Endodermal cell (in vitro differentiated cells): ENCODE data around the gene RPS16. TPM values are rescaled to one million over a fixed set of nuclear protein-coding genes. Genes with fewer than 3 reads are reported as not detected.

Source experiments
- DNase-seq: peaks from one replicate; pipeline ENCODE4 v3.0.0-alpha.2; 2017
- H3K27ac ChIP-seq: 2 replicates; pipeline ENCODE4 v1.5.1; 2013; ENCODE audit warnings: mild to moderate bottlenecking, low read depth, low read length, moderate library complexity
- H3K27me3 ChIP-seq: 2 replicates; pipeline ENCODE4 v1.6.1; 2013; ENCODE audit warnings: mild to moderate bottlenecking, low read length, moderate library complexity; ENCODE audit not compliant: insufficient read depth, control insufficient read depth, poor library complexity, severe bottlenecking
- H3K36me3 ChIP-seq: 2 replicates; pipeline ENCODE4 v1.7.0; 2013; ENCODE audit warnings: mild to moderate bottlenecking, low read length, moderate library complexity; ENCODE audit not compliant: control insufficient read depth, insufficient read depth
- H3K4me1 ChIP-seq: one replicate; pipeline ENCODE4 v1.7.0; 2013; ENCODE audit warnings: low read length; ENCODE audit not compliant: control insufficient read depth, insufficient read depth
- H3K4me3 ChIP-seq: 2 replicates; pipeline ENCODE4 v1.5.1; 2013; ENCODE audit warnings: mild to moderate bottlenecking, low read length, moderate library complexity
- H3K9ac ChIP-seq: 2 replicates; pipeline ENCODE4 v1.6.1; 2013; ENCODE audit warnings: mild to moderate bottlenecking, low read length, moderate library complexity; ENCODE audit not compliant: poor library complexity, severe bottlenecking; ENCODE audit errors: extremely low read depth
- H3K9me3 ChIP-seq: 2 replicates; pipeline ENCODE4 v1.6.1; 2013; ENCODE audit warnings: mild to moderate bottlenecking, low read length, moderate library complexity; ENCODE audit not compliant: control insufficient read depth
- H3K27ac Mint-ChIP-seq: 2 replicates; pipeline ENCODE4 v1.8.0; 2020; ENCODE audit warnings: mixed read lengths
- H3K27me3 Mint-ChIP-seq: 2 replicates; pipeline ENCODE4 v1.8.0; 2021; ENCODE audit warnings: mild to moderate bottlenecking, mixed read lengths; ENCODE audit not compliant: insufficient read depth
- H3K36me3 Mint-ChIP-seq: 2 replicates; pipeline ENCODE4 v1.8.0; 2020; ENCODE audit warnings: low read depth, mixed read lengths
- H3K4me1 Mint-ChIP-seq: 2 replicates; pipeline ENCODE4 v1.8.0; 2020; ENCODE audit warnings: mixed read lengths
- H3K4me3 Mint-ChIP-seq: 2 replicates; pipeline ENCODE4 v1.8.0; 2020; ENCODE audit warnings: mild to moderate bottlenecking, moderate library complexity, mixed read lengths
- H3K9me3 Mint-ChIP-seq: 2 replicates; pipeline ENCODE4 v1.8.0; 2020; ENCODE audit warnings: mild to moderate bottlenecking, mixed read lengths
- WGBS, 2 experiments: methylation state at CpG; one replicate each; pipeline versions ENCODE4 v1.1.5 to v1.1.7; 2013; ENCODE audit warnings: missing lambda C conversion rate in 2 of 2, mixed read lengths in 1 of 2; ENCODE audit not compliant: insufficient coverage in 1 of 2, insufficient read length in 1 of 2; 5-methylcytosine and 5-hydroxymethylcytosine counted together
- total RNA-seq, 2 donors: library from RNA; stranded (reverse); fragmentation: NEBNext Ultra II Directional in 1 of 2; extraction: Animal tissue kit (Norgen Biotek cat#: 25700) in 1 of 2; gene quantifications; 2 replicates in 1 of 2; 3 replicates in 1 of 2; pipeline ENCODE4 v1.2.1, GENCODE V29; 2021
- TF ChIP-seq, protein P1 (sequence below): fragments of 200-600 bp; sonication (generic); conservative IDR thresholded peaks from 2 replicates; pipeline ENCODE4 v1.5.0; 2021; ENCODE audit warnings: antibody characterized with exemption, mild to moderate bottlenecking

The RPS16 gene
- total RNA-seq, 2 donors from 2014 or later = 1,674 to 1,990 TPM

DNA sequence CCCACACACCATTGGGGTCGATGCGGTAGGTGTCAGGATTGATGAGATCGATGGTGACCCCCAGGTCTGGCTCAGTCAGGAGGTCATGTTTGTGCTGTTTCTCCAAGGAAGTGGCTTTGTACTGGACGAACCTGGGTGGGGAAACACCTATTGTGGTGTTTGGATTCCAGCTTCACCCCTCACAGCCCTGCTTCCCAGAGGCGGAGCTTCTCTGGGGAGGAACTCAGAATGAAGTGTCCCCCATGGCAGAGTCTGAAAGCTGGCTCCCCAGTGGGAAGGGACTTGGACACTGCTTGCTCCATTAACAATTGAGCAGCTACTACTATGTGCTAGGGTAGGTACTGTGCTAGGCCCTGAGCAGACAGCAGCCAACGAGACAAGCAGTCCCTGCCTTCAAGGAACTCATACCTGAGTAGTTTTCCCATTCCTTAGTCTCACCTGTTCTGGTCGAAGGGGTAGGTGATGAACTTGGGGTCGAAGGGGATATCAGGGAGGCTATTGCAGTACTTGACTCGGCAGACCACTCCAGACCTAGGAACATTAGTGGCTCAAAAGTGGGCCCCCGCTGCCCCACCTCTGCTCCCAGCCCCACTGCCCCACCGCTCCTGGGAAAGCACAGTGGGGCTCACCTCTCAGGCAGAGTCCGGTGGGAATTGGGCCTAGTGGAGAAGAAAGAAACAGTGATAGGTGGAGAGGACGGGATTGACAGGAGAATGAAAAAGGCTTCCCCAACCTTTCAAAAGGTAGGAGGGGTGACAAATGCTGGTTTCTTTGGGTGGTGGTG is 45.9 kb downstream of the RPS16 start:
- DNase-seq = no peak
- Histone ChIP-seq H3K36me3 (peaks cover 59% of the 10 kb centered on the region), H3K4me3 (peak overlapping the region; percentile 93), H3K4me1 (peaks cover 7% of the 10 kb centered on the region), H3K27me3 (no peaks in the 10 kb centered on the region), H3K9ac (peak overlapping the region; percentile 90), H3K9me3 (no peaks in the 10 kb centered on the region), H3K27ac (no peak overlapping the region)
- H3K9me3 Mint-ChIP-seq = no peaks in the 10 kb centered on the region
- TF ChIP-seq, protein P1, sequence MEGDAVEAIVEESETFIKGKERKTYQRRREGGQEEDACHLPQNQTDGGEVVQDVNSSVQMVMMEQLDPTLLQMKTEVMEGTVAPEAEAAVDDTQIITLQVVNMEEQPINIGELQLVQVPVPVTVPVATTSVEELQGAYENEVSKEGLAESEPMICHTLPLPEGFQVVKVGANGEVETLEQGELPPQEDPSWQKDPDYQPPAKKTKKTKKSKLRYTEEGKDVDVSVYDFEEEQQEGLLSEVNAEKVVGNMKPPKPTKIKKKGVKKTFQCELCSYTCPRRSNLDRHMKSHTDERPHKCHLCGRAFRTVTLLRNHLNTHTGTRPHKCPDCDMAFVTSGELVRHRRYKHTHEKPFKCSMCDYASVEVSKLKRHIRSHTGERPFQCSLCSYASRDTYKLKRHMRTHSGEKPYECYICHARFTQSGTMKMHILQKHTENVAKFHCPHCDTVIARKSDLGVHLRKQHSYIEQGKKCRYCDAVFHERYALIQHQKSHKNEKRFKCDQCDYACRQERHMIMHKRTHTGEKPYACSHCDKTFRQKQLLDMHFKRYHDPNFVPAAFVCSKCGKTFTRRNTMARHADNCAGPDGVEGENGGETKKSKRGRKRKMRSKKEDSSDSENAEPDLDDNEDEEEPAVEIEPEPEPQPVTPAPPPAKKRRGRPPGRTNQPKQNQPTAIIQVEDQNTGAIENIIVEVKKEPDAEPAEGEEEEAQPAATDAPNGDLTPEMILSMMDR = no peak
- H3K27ac Mint-ChIP-seq = peak overlapping the region; percentile 99
- H3K27me3 Mint-ChIP-seq = no peaks in the 10 kb centered on the region
- H3K4me1 Mint-ChIP-seq = peaks cover 14% of the 10 kb centered on the region
- peaks cover 54% of the 10 kb centered on the region for H3K36me3 Mint-ChIP-seq
- 80 to 85% methylated on average over 7 to 13 of the region's 13 CpGs for WGBS, 2 experiments
- peak overlapping the region; percentile 90 for H3K4me3 Mint-ChIP-seq

DNA sequence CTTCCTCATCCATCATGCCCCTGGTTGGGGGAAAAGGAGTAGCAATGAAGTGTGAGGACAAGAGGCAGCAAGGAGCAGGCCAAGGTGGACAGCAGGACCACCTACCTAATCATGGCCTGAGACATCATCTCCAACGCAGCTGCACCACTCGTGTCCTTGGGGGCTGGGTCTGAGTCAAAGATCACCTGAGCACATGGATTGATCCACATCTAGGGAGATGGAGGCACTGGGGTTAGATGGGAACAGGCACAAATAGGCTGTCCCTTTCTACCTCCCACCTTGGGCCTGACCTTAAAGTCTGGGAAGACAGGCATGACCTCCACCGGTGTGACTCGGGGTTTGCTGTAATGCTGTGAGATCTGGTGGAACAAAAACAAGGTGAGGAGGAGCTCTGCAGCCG is 47.1 kb downstream of the RPS16 start:
- WGBS, 2 experiments = 96 to 97% methylated on average over 5 of the region's 5 CpGs
- Mint-ChIP-seq H3K9me3 (no peaks in the 10 kb centered on the region), H3K4me1 (peaks cover 14% of the 10 kb centered on the region), H3K4me3 (no peak overlapping the region), H3K27me3 (no peaks in the 10 kb centered on the region), H3K27ac (no peak overlapping the region), H3K36me3 (peaks cover 53% of the 10 kb centered on the region)
- no peak overlapping the region for H3K4me3 ChIP-seq
- H3K9ac ChIP-seq = no peak overlapping the region
- H3K4me1 ChIP-seq = peaks cover 7% of the 10 kb centered on the region
- peaks cover 65% of the 10 kb centered on the region for H3K36me3 ChIP-seq
- TF ChIP-seq, protein P1 = no peak
- H3K9me3 ChIP-seq = no peaks in the 10 kb centered on the region
- no peak overlapping the region for H3K27ac ChIP-seq
- DNase-seq = no peak
- no peaks in the 10 kb centered on the region for H3K27me3 ChIP-seq

DNA sequence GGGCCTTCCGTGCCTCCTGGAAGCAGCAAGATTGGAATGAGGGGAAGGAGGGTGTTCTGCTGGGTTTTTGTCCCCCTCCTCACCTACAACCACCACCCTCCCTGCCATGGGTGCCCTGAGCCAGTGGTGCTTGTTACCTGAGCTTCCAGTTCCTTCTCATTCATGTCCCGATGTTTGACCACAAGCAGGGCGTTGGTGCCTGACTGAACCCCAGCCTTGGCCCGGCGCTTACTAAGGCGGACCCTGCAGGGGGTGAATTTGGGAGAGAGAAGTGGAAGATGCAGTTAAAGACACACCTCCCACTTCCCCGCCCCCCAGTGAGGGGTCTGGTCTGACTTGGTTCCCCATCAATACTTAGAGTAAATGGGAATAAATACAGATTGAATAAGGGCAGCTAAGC is 49.2 kb downstream of the RPS16 start:
- no peak overlapping the region for H3K27ac Mint-ChIP-seq

More for the DNA sequence above, 49.2 kb downstream of the RPS16 start:
- H3K36me3 ChIP-seq = peaks cover 75% of the 10 kb centered on the region
- TF ChIP-seq, protein P1 = no peak
- H3K4me1 ChIP-seq = peaks cover 7% of the 10 kb centered on the region
- H3K4me1 Mint-ChIP-seq = peaks cover 9% of the 10 kb centered on the region
- no peak for DNase-seq
- H3K36me3 Mint-ChIP-seq = peaks cover 68% of the 10 kb centered on the region
- no peak overlapping the region for H3K4me3 ChIP-seq
- no peak overlapping the region for H3K27ac ChIP-seq
- no peak overlapping the region for H3K9ac ChIP-seq
- H3K9me3 Mint-ChIP-seq = no peaks in the 10 kb centered on the region
- 97% methylated on average over 6 of the region's 7 CpGs; no CpG with 5 or more reads in 1 of the 2 experiments for WGBS, 2 experiments
- no peaks in the 10 kb centered on the region for H3K27me3 Mint-ChIP-seq
- H3K4me3 Mint-ChIP-seq = no peak overlapping the region
- no peaks in the 10 kb centered on the region for H3K27me3 ChIP-seq
- no peaks in the 10 kb centered on the region for H3K9me3 ChIP-seq
